Measurements from ENCODE around the gene SMARCA1. TPM values are rescaled to one million over a fixed set of nuclear protein-coding genes. Genes with fewer than 3 reads are reported as not detected.

Gene SMARCA1
- total RNA-seq, 1 experiment from 2014 or later, result 38.8 TPM

- no peak for TF ChIP-seq ELF1 (IDR thresholded peaks at IDR 0.05; ENCODE audit: borderline replicate concordance, low read depth)
- TF ChIP-seq CTCF (IDR thresholded peaks at IDR 0.05 in 2 of 3, conservative IDR thresholded peaks at IDR 0.05 in 1 of 3; ENCODE audit: borderline replicate concordance in 1 of 3, insufficient read depth in 1 of 3, low read depth in 2 of 3, low read length in 2 of 3), result peak in 1 of 3 experiments; percentile 15; a peak in 1 of 6 replicates
- Histone ChIP-seq H2AFZ (ENCODE audit: low read depth, low read length, poor library complexity, severe bottlenecking) (no peak overlapping the region), H3K9me3 (ENCODE audit: control insufficient read depth in 1 of 2, insufficient read depth in 1 of 2, low read depth in 1 of 2, low read length in 2 of 2) (no peaks in the 10 kb centered on the region), H3K79me2 (ENCODE audit: insufficient read depth, low read length) (peaks cover 21% of the 10 kb centered on the region), H3K27ac (ENCODE audit: low read depth, low read length) (peak overlapping the region; percentile 64), H3K4me3 (replicated peaks in 1 of 2; ENCODE audit: low read depth in 1 of 2, low read length in 2 of 2) (peak overlapping the region; percentile 65 to 76), H3K9ac (ENCODE audit: low read length) (peak overlapping the region; percentile 72), H3K27me3 (ENCODE audit: insufficient read depth, low read length) (no peaks in the 10 kb centered on the region), H3K9me2 (ENCODE audit: insufficient read depth) (no peaks in the 10 kb centered on the region), H3K4me2 (ENCODE audit: low read length) (peak overlapping the region; percentile 80), H3K4me1 (ENCODE audit: control insufficient read depth in 1 of 2, insufficient read depth in 2 of 2, low read length in 2 of 2) (peaks cover 5 to 7% of the 10 kb centered on the region in 2 experiments; a peak in 3 of 4 replicates), H4K20me1 (ENCODE audit: insufficient read depth) (no peaks in the 10 kb centered on the region), H3K36me3 (ENCODE audit: control insufficient read depth in 1 of 2, insufficient read depth in 2 of 2, low read length in 2 of 2) (no peaks in the 10 kb centered on the region)
- no TSS peak for BruUV-seq (replicated peaks)
- peak; percentile 84 for ATAC-seq
- peak; percentile 16 for DNase-seq (ENCODE audit: low read depth, low spot score)
- ChIA-PET CTCF (no interaction called here), RAD21 (ENCODE audit: low non-redundant PET in 1 of 2, low total read pairs in 2 of 2, uncharacterized antibody in 2 of 2, unreplicated experiment in 2 of 2) (no interaction called here), POLR2A (no interaction called here)
- intact Hi-C loops (cut with micrococcal nuclease), result no loop called here
Measured at GRCh38 chrX:129522184-129523078, 859 bp downstream of the SMARCA1 start.

GRCh38 chrX:129520151-129520550 lies 3.1 kb downstream of the SMARCA1 start:
- intact Hi-C loops (cut with micrococcal nuclease), result no loop called here
- no peak overlapping the region for H2AFZ ChIP-seq (ENCODE audit: low read depth, low read length, poor library complexity, severe bottlenecking)
- ATAC-seq (no peak), DNase-seq (ENCODE audit: low read depth, low spot score) (no peak)
- no peaks in the 10 kb centered on the region for H3K9me3 ChIP-seq (ENCODE audit: control insufficient read depth in 1 of 2, insufficient read depth in 1 of 2, low read depth in 1 of 2, low read length in 2 of 2)
- H4K20me1 ChIP-seq (ENCODE audit: insufficient read depth), result no peaks in the 10 kb centered on the region
- H3K4me3 ChIP-seq (replicated peaks in 1 of 2; ENCODE audit: low read depth in 1 of 2, low read length in 2 of 2), result no peak overlapping the region
- H3K27me3 ChIP-seq (ENCODE audit: insufficient read depth, low read length), result no peaks in the 10 kb centered on the region
- peaks cover 0 to 2% of the 10 kb centered on the region in 2 experiments; a peak in 2 of 4 replicates for H3K36me3 ChIP-seq (ENCODE audit: control insufficient read depth in 1 of 2, insufficient read depth in 2 of 2, low read length in 2 of 2)
- ChIA-PET RAD21 (ENCODE audit: low non-redundant PET in 1 of 2, low total read pairs in 2 of 2, uncharacterized antibody in 2 of 2, unreplicated experiment in 2 of 2) (no interaction called here), CTCF (no interaction called here), POLR2A (no interaction called here)
- H3K79me2 ChIP-seq (ENCODE audit: insufficient read depth, low read length), result peaks cover 21% of the 10 kb centered on the region
- H3K4me2 ChIP-seq (ENCODE audit: low read length), result no peak overlapping the region
- H3K4me1 ChIP-seq (ENCODE audit: control insufficient read depth in 1 of 2, insufficient read depth in 2 of 2, low read length in 2 of 2), result peaks cover 5 to 7% of the 10 kb centered on the region in 2 experiments; a peak in 3 of 4 replicates
- TSS peak; percentile 3 for BruUV-seq (replicated peaks)
- no peaks in the 10 kb centered on the region for H3K9me2 ChIP-seq (ENCODE audit: insufficient read depth)
- no peak overlapping the region for H3K27ac ChIP-seq (ENCODE audit: low read depth, low read length)
- no peak overlapping the region for H3K9ac ChIP-seq (ENCODE audit: low read length)
- TF ChIP-seq SP1 (IDR thresholded peaks at IDR 0.05; ENCODE audit: low read depth) (no peak), CTCF (IDR thresholded peaks at IDR 0.05 in 2 of 3, conservative IDR thresholded peaks at IDR 0.05 in 1 of 3; ENCODE audit: borderline replicate concordance in 1 of 3, insufficient read depth in 1 of 3, low read depth in 2 of 3, low read length in 2 of 3) (no peak), POLR2AphosphoS5 (IDR thresholded peaks at IDR 0.05; ENCODE audit: low read depth, low read length) (no peak), EGR1 (IDR thresholded peaks at IDR 0.05; ENCODE audit: low read depth) (no peak), EZH2 (IDR thresholded peaks at IDR 0.05) (no peak), ELF1 (IDR thresholded peaks at IDR 0.05; ENCODE audit: borderline replicate concordance, low read depth) (no peak), POLR2A (IDR thresholded peaks at IDR 0.05; ENCODE audit: borderline replicate concordance, extremely low read depth, insufficient read depth, insufficient read length) (no peak), CEBPB (IDR thresholded peaks at IDR 0.05; ENCODE audit: low read depth) (no peak), SIN3A (IDR thresholded peaks at IDR 0.05; ENCODE audit: low read depth) (no peak), JUND (IDR thresholded peaks at IDR 0.05) (no peak), SRF (IDR thresholded peaks at IDR 0.05; ENCODE audit: low read depth) (no peak), RAD21 (IDR thresholded peaks at IDR 0.05; ENCODE audit: low read depth) (no peak)

Data from HCT116 (cell line).